OCI-LY7 (cell line): ENCODE data around the gene OXA1L. TPM values are rescaled to one million over a fixed set of nuclear protein-coding genes. Genes with fewer than 3 reads are reported as not detected.

Source experiments
- BruUV-seq: library from RNA; stranded (reverse); fragments of 400-500 nt; replicated peaks from 2 replicates; lab custom pipeline; 2021; lab: Mats Ljungman, UMichigan
- CTCF ChIA-PET: fragments of 300-600 bp; sonication (Branson Sonifier 250); formaldehyde crosslinking; loops from one replicate; lab custom pipeline; 2022; ENCODE audit warnings: antibody characterized with exemption; ENCODE audit not compliant: unreplicated experiment; lab: Charles Lee
- POLR2A ChIA-PET: fragments of 300-600 bp; sonication (Branson Sonifier 250); formaldehyde crosslinking; loops from one replicate; lab custom pipeline; 2022; ENCODE audit warnings: antibody characterized with exemption; lab: Charles Lee
- DNase-seq: peaks from one replicate; pipeline ENCODE4 v3.0.0-alpha.2; 2015; ENCODE audit warnings: low spot score
- H2AFZ ChIP-seq: fragments of 200-600 bp; sonication (generic), shearing (Covaris generic); 2 replicates; pipeline ENCODE4 v1.6.1; 2014; ENCODE audit warnings: mild to moderate bottlenecking, antibody characterized with exemption, low read length, moderate library complexity
- H3K27ac ChIP-seq: fragments of 200-600 bp; sonication (generic); 2 replicates; pipeline ENCODE4 v1.5.1; 2014; ENCODE audit warnings: mixed run types, low read depth, mild to moderate bottlenecking, moderate library complexity, low read length, inconsistent platforms; ENCODE audit not compliant: poor library complexity, severe bottlenecking
- H3K36me3 ChIP-seq: fragments of 200-600 bp; sonication (generic); 2 replicates; pipeline ENCODE4 v1.6.1; 2014; ENCODE audit warnings: mild to moderate bottlenecking, antibody characterized with exemption, low read length, moderate library complexity, mixed read lengths; ENCODE audit not compliant: insufficient read depth
- H3K4me1 ChIP-seq: fragments of 200-600 bp; sonication (generic); 2 replicates; pipeline ENCODE4 v1.5.1; 2014; ENCODE audit warnings: mild to moderate bottlenecking, low read length; ENCODE audit not compliant: insufficient read depth, poor library complexity, severe bottlenecking
- H3K4me2 ChIP-seq: fragments of 200-600 bp; sonication (generic); 2 replicates; pipeline ENCODE4 v1.6.1; 2014; ENCODE audit warnings: mild to moderate bottlenecking, low read length
- H3K4me3 ChIP-seq: fragments of 200-600 bp; sonication (generic); 2 replicates; pipeline ENCODE4 v1.5.1; 2014; ENCODE audit warnings: mild to moderate bottlenecking, low read depth, low read length; ENCODE audit not compliant: poor library complexity, severe bottlenecking
- H3K79me2 ChIP-seq: fragments of 200-600 bp; sonication (generic); 2 replicates; pipeline ENCODE4 v1.6.1; 2016; ENCODE audit warnings: low read depth, mild to moderate bottlenecking, low read length, moderate library complexity, mixed read lengths; ENCODE audit not compliant: insufficient read depth
- H3K9me2 ChIP-seq: fragments of 200-600 bp; sonication (generic); 2 replicates; pipeline ENCODE4 v1.6.1; 2016; ENCODE audit warnings: mild to moderate bottlenecking, low read length, mixed read lengths; ENCODE audit not compliant: insufficient read depth
- H3K9me3 ChIP-seq: fragments of 200-600 bp; sonication (generic); 2 replicates; pipeline ENCODE4 v1.6.1; 2014; ENCODE audit warnings: mild to moderate bottlenecking, mixed run types, low read length, mixed read lengths
- H4K20me1 ChIP-seq: fragments of 200-600 bp; sonication (generic); 2 replicates; pipeline ENCODE4 v1.6.1; 2014; ENCODE audit warnings: mild to moderate bottlenecking, antibody characterized with exemption, low read length, moderate library complexity, mixed read lengths; ENCODE audit not compliant: insufficient read depth
- EZH2phosphoT487 ChIP-seq: fragments of 200-600 bp; sonication (generic); IDR thresholded peaks from 2 replicates; pipeline ENCODE4 v1.6.1; 2018; ENCODE audit warnings: low read depth, borderline replicate concordance, mild to moderate bottlenecking, mixed run types, antibody characterized with exemption, low read length, moderate library complexity, mixed read lengths
- intact Hi-C: fragments of 100-400 bp; cut with micrococcal nuclease; formaldehyde crosslinking; loops from one replicate; pipeline ENCODE4 v1.10.0; 2022; ENCODE audit not compliant: unreplicated experiment
- total RNA-seq, 2 experiments: library from RNA; depleted of rRNA in 1 of 2; stranded (reverse); fragments of >200 nt in 1 of 2; shearing (Covaris generic) in 1 of 2; gene quantifications; 2 replicates each; pipeline ENCODE4 v1.2.3, GENCODE V29; 2014 to 2022
- TF ChIP-seq, protein P1 (sequence below): fragments of 200-600 bp; sonication (generic); conservative IDR thresholded peaks from 2 replicates; pipeline ENCODE4 v1.5.1; 2014; ENCODE audit warnings: mild to moderate bottlenecking, antibody characterized with exemption, low read length, moderate library complexity, mixed read lengths

Gene OXA1L
- total RNA-seq, 2 experiments from 2014 or later: 141 to 153 TPM

DNA sequence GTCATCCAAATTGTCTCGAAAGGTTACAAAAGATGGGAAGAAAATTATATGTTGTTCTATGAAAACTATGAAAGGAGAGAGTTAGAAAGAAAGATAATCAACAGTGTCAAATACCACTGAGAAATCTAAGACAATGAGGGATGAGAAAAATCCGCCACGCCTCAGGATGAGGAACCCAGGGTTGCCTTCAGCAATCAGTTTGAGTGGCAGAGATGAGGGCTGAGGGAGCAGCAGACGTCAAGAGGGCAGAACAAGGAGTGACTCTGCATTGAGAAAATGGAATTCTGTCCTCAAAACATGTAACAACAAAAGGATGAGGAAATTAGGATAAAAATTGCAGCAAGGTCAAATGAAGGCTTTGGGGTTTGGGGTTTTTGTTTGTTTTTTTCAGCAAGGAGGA, 18.3 kb upstream of the OXA1L start:
- H3K36me3 ChIP-seq: no peaks in the 10 kb centered on the region
- no peaks in the 10 kb centered on the region for H4K20me1 ChIP-seq
- no TSS peak for BruUV-seq
- no peaks in the 10 kb centered on the region for H3K79me2 ChIP-seq
- H2AFZ ChIP-seq: peak overlapping the region; percentile 89
- peak overlapping the region; percentile 78 for H3K4me2 ChIP-seq
- ChIA-PET CTCF (no interaction called here), POLR2A (interaction anchor here (0.7 to 1.7 kb wide), 3 partner anchors 13 to 175 kb away, joined by 3 to 10 read pairs (median 5); no protein-coding TSS in a partner anchor)
- no peaks in the 10 kb centered on the region for H3K9me3 ChIP-seq
- no peaks in the 10 kb centered on the region for H3K9me2 ChIP-seq
- TF ChIP-seq EZH2phosphoT487: no peak
- TF ChIP-seq, protein P1, sequence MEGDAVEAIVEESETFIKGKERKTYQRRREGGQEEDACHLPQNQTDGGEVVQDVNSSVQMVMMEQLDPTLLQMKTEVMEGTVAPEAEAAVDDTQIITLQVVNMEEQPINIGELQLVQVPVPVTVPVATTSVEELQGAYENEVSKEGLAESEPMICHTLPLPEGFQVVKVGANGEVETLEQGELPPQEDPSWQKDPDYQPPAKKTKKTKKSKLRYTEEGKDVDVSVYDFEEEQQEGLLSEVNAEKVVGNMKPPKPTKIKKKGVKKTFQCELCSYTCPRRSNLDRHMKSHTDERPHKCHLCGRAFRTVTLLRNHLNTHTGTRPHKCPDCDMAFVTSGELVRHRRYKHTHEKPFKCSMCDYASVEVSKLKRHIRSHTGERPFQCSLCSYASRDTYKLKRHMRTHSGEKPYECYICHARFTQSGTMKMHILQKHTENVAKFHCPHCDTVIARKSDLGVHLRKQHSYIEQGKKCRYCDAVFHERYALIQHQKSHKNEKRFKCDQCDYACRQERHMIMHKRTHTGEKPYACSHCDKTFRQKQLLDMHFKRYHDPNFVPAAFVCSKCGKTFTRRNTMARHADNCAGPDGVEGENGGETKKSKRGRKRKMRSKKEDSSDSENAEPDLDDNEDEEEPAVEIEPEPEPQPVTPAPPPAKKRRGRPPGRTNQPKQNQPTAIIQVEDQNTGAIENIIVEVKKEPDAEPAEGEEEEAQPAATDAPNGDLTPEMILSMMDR: no peak
- H3K4me3 ChIP-seq: peak overlapping the region; percentile 46
- no peak for DNase-seq
- intact Hi-C loops: loop anchor here (1.0 kb wide), 1 partner anchor 18 kb away; the partner anchor contains the start of gene OXA1L
- H3K27ac ChIP-seq: peak overlapping the region; percentile 73
- H3K4me1 ChIP-seq: peaks cover 24% of the 10 kb centered on the region

- peak; percentile 67 for DNase-seq
- H3K36me3 ChIP-seq: no peaks in the 10 kb centered on the region
- intact Hi-C loops: loop anchor here (1.0 kb wide), 2 partner anchors 18 to 105 kb away; partner anchors contain the start of gene OXA1L
- H3K9me2 ChIP-seq: no peaks in the 10 kb centered on the region
- H4K20me1 ChIP-seq: no peaks in the 10 kb centered on the region
- peaks cover 29% of the 10 kb centered on the region for H3K4me1 ChIP-seq
- POLR2A ChIA-PET: interaction anchor here (0.6 to 2.3 kb wide), 7 partner anchors 12 to 183 kb away, joined by 3 to 10 read pairs (median 3); partner anchors contain the start of gene LRP10
- H3K4me3 ChIP-seq: peak overlapping the region; percentile 46
- BruUV-seq: no TSS peak
- peak overlapping the region; percentile 78 for H3K4me2 ChIP-seq
- peak overlapping the region; percentile 73 for H3K27ac ChIP-seq
- H2AFZ ChIP-seq: peak overlapping the region; percentile 89
- TF ChIP-seq, protein P1: peak; percentile 64
- TF ChIP-seq EZH2phosphoT487: no peak
- no peaks in the 10 kb centered on the region for H3K9me3 ChIP-seq
- H3K79me2 ChIP-seq: no peaks in the 10 kb centered on the region
- CTCF ChIA-PET: interaction anchor here (1.0 kb wide), 1 partner anchor 103 kb away, joined by 3 read pairs; no protein-coding TSS in a partner anchor
Measured at GRCh38 chr14:22748631-22749068, 17.8 kb upstream of the OXA1L start.

GRCh38 chr14:22752422-22752821, 14.1 kb upstream of the OXA1L start:
- ChIA-PET POLR2A (interaction anchor here (0.6 to 4.0 kb wide), 4 partner anchors 13 to 1259 kb away, joined by 3 to 31 read pairs (median 4); partner anchors contain the start of genes OXA1L and SALL2), CTCF (interaction anchor here (1.2 kb wide), 1 partner anchor 14 kb away, joined by 5 read pairs; the partner anchor contains the start of gene OXA1L)
- intact Hi-C loops: no loop called here
- TF ChIP-seq, protein P1: no peak
- no peak for TF ChIP-seq EZH2phosphoT487
- no peak overlapping the region for H3K27ac ChIP-seq
- H3K79me2 ChIP-seq: no peaks in the 10 kb centered on the region
- no peaks in the 10 kb centered on the region for H3K36me3 ChIP-seq
- no peaks in the 10 kb centered on the region for H4K20me1 ChIP-seq
- no peak overlapping the region for H3K4me3 ChIP-seq
- H3K9me3 ChIP-seq: no peaks in the 10 kb centered on the region
- no peak for DNase-seq
- no peak overlapping the region for H2AFZ ChIP-seq
- no peaks in the 10 kb centered on the region for H3K9me2 ChIP-seq
- H3K4me2 ChIP-seq: no peak overlapping the region
- no TSS peak for BruUV-seq
- H3K4me1 ChIP-seq: peaks cover 34% of the 10 kb centered on the region
